Uterus (tissue), 2 donors: ENCODE measurements around the gene HIPK2.

Experiments used
- POLR2A ChIP-seq, 2 donors: fragments of 450-650 bp; IDR thresholded peaks; one replicate each; pipeline ENCODE4 v1.6.1; 2016; ENCODE audit warnings: antibody characterized with exemption in 2 of 2, mild to moderate bottlenecking in 1 of 2, moderate library complexity in 1 of 2
- TF ChIP-seq, protein P1 (sequence below), 4 experiments: fragments of 200-600 bp in 2 of 4; fragments of 450-650 bp in 2 of 4; sonication (generic) in 2 of 4; IDR thresholded peaks; one replicate each; pipeline ENCODE4 v1.5.1; 2016 to 2019; ENCODE audit warnings: antibody characterized with exemption in 4 of 4, mild to moderate bottlenecking in 2 of 4, moderate library complexity in 1 of 4

DNA sequence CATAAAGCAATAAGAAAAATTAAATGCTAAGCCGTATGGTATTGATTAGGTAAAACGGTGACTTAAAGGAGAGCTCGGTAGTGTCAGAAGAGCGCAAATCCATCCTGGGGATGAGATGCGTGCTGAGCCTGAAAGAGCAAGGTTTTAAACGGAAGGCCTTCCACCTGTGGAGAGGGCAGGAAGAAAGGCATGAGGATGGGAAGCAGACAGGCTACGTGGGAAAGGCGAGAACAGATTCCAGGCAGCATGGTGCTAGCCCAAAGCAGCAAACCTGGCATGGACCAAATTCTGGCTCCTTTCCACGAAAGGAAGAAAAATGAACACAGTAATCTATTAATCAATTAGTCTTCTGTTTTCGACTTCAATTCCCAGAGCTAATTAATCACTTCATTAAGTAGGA is 103.5 kb downstream of the HIPK2 start:
- TF ChIP-seq, protein P1, sequence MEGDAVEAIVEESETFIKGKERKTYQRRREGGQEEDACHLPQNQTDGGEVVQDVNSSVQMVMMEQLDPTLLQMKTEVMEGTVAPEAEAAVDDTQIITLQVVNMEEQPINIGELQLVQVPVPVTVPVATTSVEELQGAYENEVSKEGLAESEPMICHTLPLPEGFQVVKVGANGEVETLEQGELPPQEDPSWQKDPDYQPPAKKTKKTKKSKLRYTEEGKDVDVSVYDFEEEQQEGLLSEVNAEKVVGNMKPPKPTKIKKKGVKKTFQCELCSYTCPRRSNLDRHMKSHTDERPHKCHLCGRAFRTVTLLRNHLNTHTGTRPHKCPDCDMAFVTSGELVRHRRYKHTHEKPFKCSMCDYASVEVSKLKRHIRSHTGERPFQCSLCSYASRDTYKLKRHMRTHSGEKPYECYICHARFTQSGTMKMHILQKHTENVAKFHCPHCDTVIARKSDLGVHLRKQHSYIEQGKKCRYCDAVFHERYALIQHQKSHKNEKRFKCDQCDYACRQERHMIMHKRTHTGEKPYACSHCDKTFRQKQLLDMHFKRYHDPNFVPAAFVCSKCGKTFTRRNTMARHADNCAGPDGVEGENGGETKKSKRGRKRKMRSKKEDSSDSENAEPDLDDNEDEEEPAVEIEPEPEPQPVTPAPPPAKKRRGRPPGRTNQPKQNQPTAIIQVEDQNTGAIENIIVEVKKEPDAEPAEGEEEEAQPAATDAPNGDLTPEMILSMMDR (IDR thresholded peaks at IDR 0.05): no peak
- TF ChIP-seq POLR2A (IDR thresholded peaks at IDR 0.05): no peak
